RWPE2 (cell line): ENCODE measurements around the gene CES2.
A peak's percentile ranks its signal among the peaks of the same experiment; 100 is the strongest.

ENCODE experiments used
- ATAC-seq: fragments of 200-7000 bp; cut with Tn5 transposase; 3 replicates; pipeline ENCODE4 v1.9.1; 2021; ENCODE audit warnings: low read depth
- DNase-seq: peaks from one replicate; pipeline ENCODE4 v3.0.0-alpha.2; 2020; ENCODE audit warnings: low spot score
- H3K27ac ChIP-seq: fragments of 450-650 bp; 2 replicates; pipeline ENCODE4 v1.5.1; 2017; ENCODE audit warnings: mild to moderate bottlenecking; ENCODE audit not compliant: poor library complexity, severe bottlenecking
- H3K27me3 ChIP-seq: fragments of 250-450 bp; sonication (Bioruptor Pico); 2 replicates; pipeline ENCODE4 v1.5.1; 2021; ENCODE audit warnings: mild to moderate bottlenecking, moderate library complexity; ENCODE audit not compliant: insufficient read depth, poor library complexity, severe bottlenecking
- H3K36me3 ChIP-seq: fragments of 250-450 bp; sonication (Bioruptor Pico); 2 replicates; pipeline ENCODE4 v1.5.1; 2020; ENCODE audit warnings: low read depth, mild to moderate bottlenecking, moderate library complexity
- H3K4me1 ChIP-seq: fragments of 250-450 bp; sonication (Bioruptor Pico); 2 replicates; pipeline ENCODE4 v1.5.1; 2021; ENCODE audit warnings: mild to moderate bottlenecking, moderate library complexity; ENCODE audit not compliant: insufficient read depth, poor library complexity, severe bottlenecking
- H3K4me3 ChIP-seq: fragments of 250-450 bp; sonication (Bioruptor Pico); 2 replicates; pipeline ENCODE4 v1.5.1; 2021; ENCODE audit warnings: mild to moderate bottlenecking, moderate library complexity; ENCODE audit not compliant: severe bottlenecking
- H3K9me3 ChIP-seq: fragments of 250-450 bp; sonication (Bioruptor Pico); 2 replicates; pipeline ENCODE4 v1.5.1; 2021; ENCODE audit warnings: mild to moderate bottlenecking, moderate library complexity; ENCODE audit not compliant: severe bottlenecking
- CTCF ChIP-seq: fragments of 450-650 bp; IDR thresholded peaks from one replicate; pipeline ENCODE4 v1.5.1; 2017; ENCODE audit warnings: mild to moderate bottlenecking, moderate library complexity; ENCODE audit not compliant: poor library complexity, severe bottlenecking

The CES2 gene

GRCh38 chr16:66898933-66899309, 36.4 kb upstream of the CES2 start:
- TF ChIP-seq CTCF: no peak

GRCh38 chr16:66899310-66899944, 35.9 kb upstream of the CES2 start:
- no peak for DNase-seq
- Histone ChIP-seq H3K4me1 (peaks cover 26% of the 10 kb centered on the region), H3K36me3 (no peaks in the 10 kb centered on the region), H3K27ac (peak overlapping the region; percentile 38), H3K4me3 (no peak overlapping the region), H3K27me3 (no peaks in the 10 kb centered on the region), H3K9me3 (no peaks in the 10 kb centered on the region)
- TF ChIP-seq CTCF: no peak
- ATAC-seq: no peak; the same call in 2 of the 3 replicates

More at GRCh38 chr16:66898933-66899309, 36.4 kb upstream of the CES2 start:
- no peaks in the 10 kb centered on the region for H3K9me3 ChIP-seq
- ATAC-seq (no peak), DNase-seq (no peak)
- H3K4me1 ChIP-seq: peaks cover 26% of the 10 kb centered on the region
- H3K36me3 ChIP-seq: no peaks in the 10 kb centered on the region
- H3K27ac ChIP-seq: peak overlapping the region; percentile 38
- no peaks in the 10 kb centered on the region for H3K27me3 ChIP-seq
- no peak overlapping the region for H3K4me3 ChIP-seq

GRCh38 chr16:66899945-66900710, 35.2 kb upstream of the CES2 start:
- peaks cover 26% of the 10 kb centered on the region for H3K4me1 ChIP-seq
- H3K9me3 ChIP-seq: no peaks in the 10 kb centered on the region
- DNase-seq (no peak), ATAC-seq (peak; percentile 51)
- no peaks in the 10 kb centered on the region for H3K27me3 ChIP-seq
- no peak for TF ChIP-seq CTCF
- H3K36me3 ChIP-seq: no peaks in the 10 kb centered on the region
- H3K4me3 ChIP-seq: no peak overlapping the region
- peak overlapping the region; percentile 38 for H3K27ac ChIP-seq

GRCh38 chr16:66900721-66901441, 34.4 kb upstream of the CES2 start:
- Histone ChIP-seq H3K27ac (peak overlapping the region; percentile 38), H3K4me1 (peaks cover 26% of the 10 kb centered on the region), H3K36me3 (no peaks in the 10 kb centered on the region), H3K27me3 (no peaks in the 10 kb centered on the region), H3K9me3 (no peaks in the 10 kb centered on the region), H3K4me3 (no peak overlapping the region)
- no peak for DNase-seq
- ATAC-seq: no peak
- TF ChIP-seq CTCF: no peak
